H9 (cell line): ENCODE measurements around the gene SSTR1. TPM values are rescaled to one million over a fixed set of nuclear protein-coding genes. Genes with fewer than 3 reads are reported as not detected.

Experiments
- DNase-seq: peaks from one replicate; pipeline ENCODE4 v3.0.0-alpha.2; 2017
- H2AFZ ChIP-seq: one replicate; pipeline ENCODE4 v1.6.1; 2013; ENCODE audit warnings: mild to moderate bottlenecking, low read length, control low read depth, moderate library complexity
- H2AK5ac ChIP-seq: 2 replicates; pipeline ENCODE4 v1.6.1; 2013; ENCODE audit warnings: low read length, control low read depth, mixed read lengths; ENCODE audit not compliant: insufficient read length
- H2BK120ac ChIP-seq: one replicate; pipeline ENCODE4 v1.6.1; 2013; ENCODE audit warnings: low read depth, mild to moderate bottlenecking, low read length, control low read depth, inconsistent platforms; ENCODE audit not compliant: poor library complexity, severe bottlenecking
- H2BK12ac ChIP-seq: 2 replicates; pipeline ENCODE4 v1.6.1; 2013; ENCODE audit warnings: low read length, control low read depth, mixed read lengths, low read depth; ENCODE audit not compliant: insufficient read length
- H2BK15ac ChIP-seq: 2 replicates; pipeline ENCODE4 v1.6.1; 2013; ENCODE audit warnings: low read depth, low read length, control low read depth
- H2BK20ac ChIP-seq: one replicate; pipeline ENCODE4 v1.6.1; 2013; ENCODE audit warnings: low read depth, mild to moderate bottlenecking, low read length, control low read depth, inconsistent platforms; ENCODE audit not compliant: poor library complexity, severe bottlenecking
- H2BK5ac ChIP-seq: 2 replicates; pipeline ENCODE4 v1.6.1; 2013; ENCODE audit warnings: low read length, control low read depth, mixed read lengths; ENCODE audit not compliant: insufficient read length
- H3K14ac ChIP-seq: 2 replicates; pipeline ENCODE4 v1.6.1; 2013; ENCODE audit warnings: low read length, control low read depth; ENCODE audit not compliant: insufficient read depth
- H3K18ac ChIP-seq: 2 replicates; pipeline ENCODE4 v1.6.1; 2013; ENCODE audit warnings: low read depth, mild to moderate bottlenecking, mixed read lengths, low read length, control low read depth; ENCODE audit not compliant: insufficient read length
- H3K23ac ChIP-seq: 2 replicates; pipeline ENCODE4 v1.6.1; 2013; ENCODE audit warnings: low read length, control low read depth, mixed read lengths, low read depth; ENCODE audit not compliant: insufficient read length
- H3K23me2 ChIP-seq: 2 replicates; pipeline ENCODE4 v1.6.1; 2013; ENCODE audit warnings: low read depth, mild to moderate bottlenecking, mixed read lengths, low read length, control low read depth; ENCODE audit not compliant: insufficient read length, poor library complexity, severe bottlenecking
- H3K27ac ChIP-seq: 2 replicates; pipeline ENCODE4 v1.5.1; 2013; ENCODE audit warnings: low read length, control low read depth, mixed read lengths, low read depth; ENCODE audit not compliant: insufficient read length
- H3K27me3 ChIP-seq: 2 replicates; pipeline ENCODE4 v1.6.1; 2013; ENCODE audit warnings: low read length, control low read depth, inconsistent platforms; ENCODE audit not compliant: insufficient read depth
- H3K4ac ChIP-seq: 2 replicates; pipeline ENCODE4 v1.6.1; 2013; ENCODE audit warnings: low read depth, mild to moderate bottlenecking, control low read depth, inconsistent platforms, low read length, moderate library complexity
- H3K4me1 ChIP-seq: 2 replicates; pipeline ENCODE4 v1.6.1; 2013; ENCODE audit warnings: low read length, control low read depth, inconsistent platforms; ENCODE audit not compliant: insufficient read depth
- H3K4me2 ChIP-seq: 2 replicates; pipeline ENCODE4 v1.6.1; 2013; ENCODE audit warnings: low read length, control low read depth, mixed read lengths; ENCODE audit not compliant: insufficient read length, insufficient read depth
- H3K56ac ChIP-seq: 2 replicates; pipeline ENCODE4 v1.6.1; 2013; ENCODE audit warnings: low read depth, mild to moderate bottlenecking, mixed read lengths, low read length, control low read depth; ENCODE audit not compliant: insufficient read length
- H3K79me1 ChIP-seq: 2 replicates; pipeline ENCODE4 v1.6.1; 2013; ENCODE audit warnings: low read depth, mild to moderate bottlenecking, moderate library complexity, low read length, control low read depth, inconsistent platforms; ENCODE audit not compliant: insufficient read depth, poor library complexity, severe bottlenecking
- H3K79me2 ChIP-seq: 2 replicates; pipeline ENCODE4 v1.6.1; 2013; ENCODE audit warnings: low read length, control low read depth, inconsistent platforms; ENCODE audit not compliant: insufficient read depth
- H3K9ac ChIP-seq: 2 replicates; pipeline ENCODE4 v1.6.1; 2013; ENCODE audit warnings: low read length, control low read depth, mixed read lengths; ENCODE audit not compliant: insufficient read length; ENCODE audit errors: extremely low read depth
- H3K9me3 ChIP-seq: one replicate; pipeline ENCODE4 v1.6.1; 2013; ENCODE audit warnings: low read depth, low read length, inconsistent platforms; ENCODE audit not compliant: control insufficient read depth
- H3T11ph ChIP-seq: one replicate; pipeline ENCODE4 v1.6.1; 2013; ENCODE audit warnings: mild to moderate bottlenecking, low read length, control low read depth, inconsistent platforms
- H4K20me1 ChIP-seq: one replicate; pipeline ENCODE4 v1.6.1; 2013; ENCODE audit not compliant: control insufficient read depth, insufficient read length, insufficient read depth
- H4K5ac ChIP-seq: 2 replicates; pipeline ENCODE4 v1.6.1; 2013; ENCODE audit warnings: low read depth, mild to moderate bottlenecking, mixed read lengths, low read length, control low read depth; ENCODE audit not compliant: insufficient read length
- H4K8ac ChIP-seq: replicated peaks from 2 replicates; pipeline ENCODE4 v1.6.1; 2013; ENCODE audit warnings: low read length, control low read depth, mixed read lengths, low read depth; ENCODE audit not compliant: insufficient read length
- H4K91ac ChIP-seq: 2 replicates; pipeline ENCODE4 v1.6.1; 2013; ENCODE audit warnings: low read depth, mild to moderate bottlenecking, moderate library complexity, mixed read lengths, low read length, control low read depth; ENCODE audit not compliant: insufficient read length
- H3K27ac Mint-ChIP-seq, 3 experiments: 2 replicates in 2 of 3; 3 replicates in 1 of 3; pipeline ENCODE4 v1.8.0; 2020 to 2021; ENCODE audit warnings: mixed read lengths in 3 of 3, mild to moderate bottlenecking in 1 of 3, moderate library complexity in 1 of 3
- H3K27me3 Mint-ChIP-seq: 2 replicates; pipeline ENCODE4 v1.8.0; 2021; ENCODE audit warnings: low read depth, mild to moderate bottlenecking, moderate library complexity, mixed read lengths
- H3K36me3 Mint-ChIP-seq, 3 experiments: 2 replicates in 2 of 3; 3 replicates in 1 of 3; pipeline ENCODE4 v1.8.0; 2020 to 2021; ENCODE audit warnings: low read depth in 3 of 3, mixed read lengths in 3 of 3; ENCODE audit not compliant: insufficient read depth in 1 of 3
- H3K4me1 Mint-ChIP-seq, 2 experiments: 2 replicates each; pipeline ENCODE4 v1.8.0; 2020; ENCODE audit warnings: mixed read lengths in 2 of 2
- H3K4me3 Mint-ChIP-seq, 2 experiments: 2 replicates in 1 of 2; 3 replicates in 1 of 2; pipeline ENCODE4 v1.8.0; 2020 to 2021; ENCODE audit warnings: mild to moderate bottlenecking in 2 of 2, mixed read lengths in 2 of 2, moderate library complexity in 1 of 2
- H3K9me3 Mint-ChIP-seq, 2 experiments: 2 replicates in 1 of 2; 3 replicates in 1 of 2; pipeline ENCODE4 v1.8.0; 2020; ENCODE audit warnings: mild to moderate bottlenecking in 2 of 2, mixed read lengths in 2 of 2, moderate library complexity in 1 of 2
- WGBS: extraction: QIAGEN DNeasy Blood & Tissue Kit; methylation state at CpG from one replicate; pipeline ENCODE4 v1.1.7; 2013; ENCODE audit warnings: missing lambda C conversion rate, low lambda C conversion rate, mixed read lengths; ENCODE audit not compliant: insufficient read length; ENCODE audit errors: extremely low coverage; 5-methylcytosine and 5-hydroxymethylcytosine counted together
- total RNA-seq: library from RNA; stranded (reverse); gene quantifications from 2 replicates; pipeline ENCODE4 v1.2.1, GENCODE V29; 2021
- TF ChIP-seq, protein P1 (sequence below): fragments of 200-600 bp; sonication (generic); conservative IDR thresholded peaks from 3 replicates; pipeline ENCODE4 v1.8.0; 2021; ENCODE audit warnings: antibody characterized with exemption, mild to moderate bottlenecking

The SSTR1 gene
- total RNA-seq, 1 experiment from 2014 or later = 0.98 TPM

DNA sequence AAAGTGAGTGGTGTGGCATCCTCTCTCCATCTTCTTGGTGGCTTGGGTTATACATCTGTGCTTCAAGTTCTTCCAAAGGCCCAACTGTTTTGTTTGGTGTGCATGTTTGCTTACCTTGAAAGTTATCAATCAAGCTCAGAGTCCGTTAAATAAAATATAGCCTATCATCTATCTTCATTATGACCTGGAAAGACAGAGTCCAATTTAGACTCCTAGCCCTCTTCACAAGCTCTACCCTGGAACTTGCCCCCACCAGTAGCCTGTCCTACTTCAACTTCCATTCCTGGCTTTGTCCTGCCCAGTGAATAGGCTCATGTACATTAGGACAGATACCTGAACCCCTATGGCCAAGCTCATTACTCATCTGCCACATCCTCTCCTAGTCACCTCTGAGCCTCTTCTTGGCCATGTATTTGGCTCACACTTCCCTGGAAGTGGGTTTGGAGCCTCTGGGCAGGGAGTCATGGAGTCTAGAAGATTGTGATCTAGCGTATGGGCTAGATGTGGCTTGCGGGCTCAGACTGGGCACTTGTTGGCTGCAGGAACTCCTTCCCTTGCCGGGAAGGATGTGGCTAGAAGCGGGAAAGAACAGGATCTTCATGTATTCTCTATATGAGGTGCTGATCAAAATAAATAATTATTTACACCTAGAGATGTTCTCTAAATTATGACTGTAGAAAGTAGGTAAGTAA is 6.4 kb upstream of the SSTR1 start:
- Histone ChIP-seq H3K27me3 (no peaks in the 10 kb centered on the region; the same call in 1 of the 2 replicates), H3K9me3 (no peaks in the 10 kb centered on the region), H3K4me2 (no peak overlapping the region), H3K14ac (no peak overlapping the region), H2BK20ac (no peak overlapping the region), H3K23ac (no peak overlapping the region), H3K79me1 (no peaks in the 10 kb centered on the region), H3T11ph (no peak overlapping the region), H2AK5ac (no peak overlapping the region), H4K20me1 (no peaks in the 10 kb centered on the region), H2BK15ac (no peak overlapping the region), H4K8ac (no peak overlapping the region), H2AFZ (no peak overlapping the region), H3K4ac (no peak overlapping the region), H2BK12ac (no peak overlapping the region), H3K27ac (no peak overlapping the region), H3K79me2 (0 out of 2 replicates have a peak, but pooled peaks cover 1% of the 10 kb centered on the region), H3K23me2 (no peaks in the 10 kb centered on the region), H3K9ac (no peak overlapping the region), H2BK120ac (no peak overlapping the region), H3K4me1 (no peaks in the 10 kb centered on the region; the same call in 1 of the 2 replicates), H2BK5ac (no peak overlapping the region), H4K5ac (no peak overlapping the region), H3K56ac (no peak overlapping the region), H3K18ac (no peak overlapping the region), H4K91ac (no peak overlapping the region)
- DNase-seq = peak; percentile 84
- H3K36me3 Mint-ChIP-seq = peaks cover 32 to 46% (median 44%) of the 10 kb centered on the region in 3 experiments
- H3K27me3 Mint-ChIP-seq = peaks cover 11% of the 10 kb centered on the region
- no peak overlapping the region for H3K4me3 Mint-ChIP-seq
- peak overlapping the region in 2 of 3 experiments; percentile 85 to 97; a peak in 3 of 7 replicates for H3K27ac Mint-ChIP-seq
- TF ChIP-seq, protein P1, sequence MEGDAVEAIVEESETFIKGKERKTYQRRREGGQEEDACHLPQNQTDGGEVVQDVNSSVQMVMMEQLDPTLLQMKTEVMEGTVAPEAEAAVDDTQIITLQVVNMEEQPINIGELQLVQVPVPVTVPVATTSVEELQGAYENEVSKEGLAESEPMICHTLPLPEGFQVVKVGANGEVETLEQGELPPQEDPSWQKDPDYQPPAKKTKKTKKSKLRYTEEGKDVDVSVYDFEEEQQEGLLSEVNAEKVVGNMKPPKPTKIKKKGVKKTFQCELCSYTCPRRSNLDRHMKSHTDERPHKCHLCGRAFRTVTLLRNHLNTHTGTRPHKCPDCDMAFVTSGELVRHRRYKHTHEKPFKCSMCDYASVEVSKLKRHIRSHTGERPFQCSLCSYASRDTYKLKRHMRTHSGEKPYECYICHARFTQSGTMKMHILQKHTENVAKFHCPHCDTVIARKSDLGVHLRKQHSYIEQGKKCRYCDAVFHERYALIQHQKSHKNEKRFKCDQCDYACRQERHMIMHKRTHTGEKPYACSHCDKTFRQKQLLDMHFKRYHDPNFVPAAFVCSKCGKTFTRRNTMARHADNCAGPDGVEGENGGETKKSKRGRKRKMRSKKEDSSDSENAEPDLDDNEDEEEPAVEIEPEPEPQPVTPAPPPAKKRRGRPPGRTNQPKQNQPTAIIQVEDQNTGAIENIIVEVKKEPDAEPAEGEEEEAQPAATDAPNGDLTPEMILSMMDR = no peak
- H3K4me1 Mint-ChIP-seq = peaks cover 43 to 54% of the 10 kb centered on the region in 2 experiments
- H3K9me3 Mint-ChIP-seq = peaks cover 3 to 5% of the 10 kb centered on the region in 2 experiments
- WGBS = no CpG with 5 or more reads among the region's 5 CpGs
